22Rv1 (cell line): ENCODE data around the gene BAHCC1.
A peak's percentile ranks its signal among the peaks of the same experiment; 100 is the strongest.

Experiments used
- H3K27ac ChIP-seq: fragments of 450-650 bp; 2 replicates; pipeline ENCODE4 v1.5.1; 2017
- CTCF ChIP-seq: fragments of 450-650 bp; IDR thresholded peaks from 2 replicates; pipeline ENCODE4 v1.5.1; 2017; ENCODE audit warnings: mild to moderate bottlenecking
- ZFX ChIP-seq: fragments of 450-650 bp; IDR thresholded peaks from 2 replicates; pipeline ENCODE4 v1.6.1; 2017; ENCODE audit warnings: antibody characterized with exemption, borderline replicate concordance

Gene BAHCC1

GRCh38 chr17:81468111-81468769, 73.0 kb downstream of the BAHCC1 start:
- H3K27ac ChIP-seq: no peak overlapping the region
- TF ChIP-seq CTCF (no peak), ZFX (no peak)

- TF ChIP-seq CTCF (no peak), ZFX (no peak)
- H3K27ac ChIP-seq: no peak overlapping the region
These were observed 73.5 kb downstream of the BAHCC1 start for GRCh38 chr17:81468770-81469121.

GRCh38 chr17:81469266-81469665, 74.0 kb downstream of the BAHCC1 start:
- H3K27ac ChIP-seq: 0 out of 2 replicates have a peak overlapping the region, but pooled peaks have one; percentile 4
- TF ChIP-seq CTCF: no peak
- no peak for TF ChIP-seq ZFX

- peak overlapping the region; percentile 73 for H3K27ac ChIP-seq
- TF ChIP-seq CTCF: no peak
- TF ChIP-seq ZFX: no peak
These were observed 75.2 kb downstream of the BAHCC1 start for GRCh38 chr17:81470270-81470943.

- no peak for TF ChIP-seq ZFX
- no peak for TF ChIP-seq CTCF
- H3K27ac ChIP-seq: peak overlapping the region; percentile 73
These were observed 75.9 kb downstream of the BAHCC1 start for GRCh38 chr17:81470944-81471817.

GRCh38 chr17:81471818-81472456, 76.7 kb downstream of the BAHCC1 start:
- H3K27ac ChIP-seq: peak overlapping the region; percentile 73
- TF ChIP-seq CTCF (peak; percentile 62), ZFX (no peak)
